Stimulated activated CD4-positive, alpha-beta T cell treated with anti-CD3 and anti-CD28 coated beads, Interleukin-15, amount 100 ng/mL, for 48 hours (primary cell): Measurements from ENCODE around the gene MXRA8.
"Not testable (repeated sequence)": the region's sequence is repeated elsewhere in the genome, so short reads cannot be mapped to it uniquely, and the experiment has no call there.

Experiments
- DNase-seq, 2 donors: peaks; one replicate each; pipeline ENCODE4 v3.0.0-alpha.2; 2020; ENCODE audit warnings: low read depth in 2 of 2

Gene MXRA8

GRCh38 chr1:1358433-1359271 is at the start of gene MXRA8:
Gene MXRA8 (minus strand): TSS chr1:1358555. CDS start chr1:1358504, 51 bp downstream.
- DNase-seq: no peak

GRCh38 chr1:1407636-1408318 is 49.4 kb upstream of the MXRA8 start:
- DNase-seq: no peak

GRCh38 chr1:1406821-1407635 is 48.7 kb upstream of the MXRA8 start, which contains the start of gene MRPL20:
Gene MRPL20 (minus strand): TSS chr1:1407293. CDS start chr1:1407217, 76 bp downstream.
- DNase-seq: peak; percentile 93

- DNase-seq: no peak
Observed at GRCh38 chr1:1406101-1406820, 47.9 kb upstream of the MXRA8 start.

- no peak for DNase-seq
Observed at GRCh38 chr1:1403653-1404052, 45.3 kb upstream of the MXRA8 start.

GRCh38 chr1:1402901-1403392 is 44.6 kb upstream of the MXRA8 start:
- DNase-seq: not testable (repeated sequence)

- peak in 1 of 2 donors; percentile 37 for DNase-seq
Observed at GRCh38 chr1:1402072-1402900, 43.9 kb upstream of the MXRA8 start.

GRCh38 chr1:1401457-1402010 is 43.2 kb upstream of the MXRA8 start:
- DNase-seq: no peak

- no peak for DNase-seq
Observed at GRCh38 chr1:1400576-1401456, 42.5 kb upstream of the MXRA8 start.

- no peak for DNase-seq
Observed at GRCh38 chr1:1399872-1400575, 41.7 kb upstream of the MXRA8 start.

GRCh38 chr1:1399187-1399871 is 41.0 kb upstream of the MXRA8 start, which contains the start of gene CCNL2:
Gene CCNL2 (minus strand): TSS chr1:1399335. CDS start chr1:1399306, 29 bp downstream.
- DNase-seq: peak; percentile 98 to 100

- no peak for DNase-seq
Observed at GRCh38 chr1:1398677-1399186, 40.4 kb upstream of the MXRA8 start.

GRCh38 chr1:1397839-1398523 is 39.6 kb upstream of the MXRA8 start:
- no peak for DNase-seq

GRCh38 chr1:1395166-1395565 is 36.8 kb upstream of the MXRA8 start:
- no peak for DNase-seq

- no peak for DNase-seq
Observed at GRCh38 chr1:1394116-1394515, 35.8 kb upstream of the MXRA8 start.

GRCh38 chr1:1393428-1393827 is 35.1 kb upstream of the MXRA8 start:
- DNase-seq: no peak

GRCh38 chr1:1393014-1393413 is 34.7 kb upstream of the MXRA8 start:
- no peak for DNase-seq
